ENCODE measurements around the gene PSMA6. TPM values are rescaled to one million over a fixed set of nuclear protein-coding genes. Genes with fewer than 3 reads are reported as not detected.
A peak's percentile ranks its signal among the peaks of the same experiment; 100 is the strongest.

PSMA6 gene
- total and polyA plus RNA-seq, 2 of the 13 experiments (the other 11 are each of a cell fraction or from before 2014, with no cell fraction given): 525 to 1,109 TPM

- TF ChIP-seq, protein P1, sequence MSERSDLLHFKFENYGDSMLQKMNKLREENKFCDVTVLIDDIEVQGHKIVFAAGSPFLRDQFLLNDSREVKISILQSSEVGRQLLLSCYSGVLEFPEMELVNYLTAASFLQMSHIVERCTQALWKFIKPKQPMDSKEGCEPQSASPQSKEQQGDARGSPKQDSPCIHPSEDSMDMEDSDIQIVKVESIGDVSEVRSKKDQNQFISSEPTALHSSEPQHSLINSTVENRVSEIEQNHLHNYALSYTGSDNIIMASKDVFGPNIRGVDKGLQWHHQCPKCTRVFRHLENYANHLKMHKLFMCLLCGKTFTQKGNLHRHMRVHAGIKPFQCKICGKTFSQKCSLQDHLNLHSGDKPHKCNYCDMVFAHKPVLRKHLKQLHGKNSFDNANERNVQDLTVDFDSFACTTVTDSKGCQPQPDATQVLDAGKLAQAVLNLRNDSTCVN (CRISPR knock-in tag; IDR thresholded peaks at IDR 0.05; ENCODE audit: borderline replicate concordance): no peak
- TF ChIP-seq CEBPG (CRISPR knock-in tag; IDR thresholded peaks at IDR 0.05): peak; percentile 80
- TF ChIP-seq, protein P2, sequence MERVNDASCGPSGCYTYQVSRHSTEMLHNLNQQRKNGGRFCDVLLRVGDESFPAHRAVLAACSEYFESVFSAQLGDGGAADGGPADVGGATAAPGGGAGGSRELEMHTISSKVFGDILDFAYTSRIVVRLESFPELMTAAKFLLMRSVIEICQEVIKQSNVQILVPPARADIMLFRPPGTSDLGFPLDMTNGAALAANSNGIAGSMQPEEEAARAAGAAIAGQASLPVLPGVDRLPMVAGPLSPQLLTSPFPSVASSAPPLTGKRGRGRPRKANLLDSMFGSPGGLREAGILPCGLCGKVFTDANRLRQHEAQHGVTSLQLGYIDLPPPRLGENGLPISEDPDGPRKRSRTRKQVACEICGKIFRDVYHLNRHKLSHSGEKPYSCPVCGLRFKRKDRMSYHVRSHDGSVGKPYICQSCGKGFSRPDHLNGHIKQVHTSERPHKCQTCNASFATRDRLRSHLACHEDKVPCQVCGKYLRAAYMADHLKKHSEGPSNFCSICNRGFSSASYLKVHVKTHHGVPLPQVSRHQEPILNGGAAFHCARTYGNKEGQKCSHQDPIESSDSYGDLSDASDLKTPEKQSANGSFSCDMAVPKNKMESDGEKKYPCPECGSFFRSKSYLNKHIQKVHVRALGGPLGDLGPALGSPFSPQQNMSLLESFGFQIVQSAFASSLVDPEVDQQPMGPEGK (CRISPR knock-in tag; IDR thresholded peaks at IDR 0.05): no peak
- no peak for TF ChIP-seq ZNF644 (CRISPR knock-in tag; IDR thresholded peaks at IDR 0.05; ENCODE audit: low read depth)
- TF ChIP-seq ADNP (CRISPR knock-in tag; IDR thresholded peaks at IDR 0.05): no peak
- TF ChIP-seq, protein P3, sequence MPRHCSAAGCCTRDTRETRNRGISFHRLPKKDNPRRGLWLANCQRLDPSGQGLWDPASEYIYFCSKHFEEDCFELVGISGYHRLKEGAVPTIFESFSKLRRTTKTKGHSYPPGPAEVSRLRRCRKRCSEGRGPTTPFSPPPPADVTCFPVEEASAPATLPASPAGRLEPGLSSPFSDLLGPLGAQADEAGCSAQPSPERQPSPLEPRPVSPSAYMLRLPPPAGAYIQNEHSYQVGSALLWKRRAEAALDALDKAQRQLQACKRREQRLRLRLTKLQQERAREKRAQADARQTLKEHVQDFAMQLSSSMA (CRISPR knock-in tag; IDR thresholded peaks at IDR 0.05): no peak
- no peak for TF ChIP-seq MTA3 (CRISPR knock-in tag; IDR thresholded peaks at IDR 0.05)
- TF ChIP-seq MIER2 (CRISPR knock-in tag; IDR thresholded peaks at IDR 0.05): no peak
- TF ChIP-seq, protein P4, sequence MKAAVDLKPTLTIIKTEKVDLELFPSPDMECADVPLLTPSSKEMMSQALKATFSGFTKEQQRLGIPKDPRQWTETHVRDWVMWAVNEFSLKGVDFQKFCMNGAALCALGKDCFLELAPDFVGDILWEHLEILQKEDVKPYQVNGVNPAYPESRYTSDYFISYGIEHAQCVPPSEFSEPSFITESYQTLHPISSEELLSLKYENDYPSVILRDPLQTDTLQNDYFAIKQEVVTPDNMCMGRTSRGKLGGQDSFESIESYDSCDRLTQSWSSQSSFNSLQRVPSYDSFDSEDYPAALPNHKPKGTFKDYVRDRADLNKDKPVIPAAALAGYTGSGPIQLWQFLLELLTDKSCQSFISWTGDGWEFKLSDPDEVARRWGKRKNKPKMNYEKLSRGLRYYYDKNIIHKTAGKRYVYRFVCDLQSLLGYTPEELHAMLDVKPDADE (CRISPR knock-in tag; IDR thresholded peaks at IDR 0.05): no peak
- TF ChIP-seq RORA (CRISPR knock-in tag; IDR thresholded peaks at IDR 0.05): no peak
- TF ChIP-seq HMGXB3 (CRISPR knock-in tag; IDR thresholded peaks at IDR 0.05; ENCODE audit: borderline replicate concordance): no peak
- no peak for TF ChIP-seq ZBTB7A (CRISPR knock-in tag; IDR thresholded peaks at IDR 0.05)
- TF ChIP-seq CERS6 (CRISPR knock-in tag; IDR thresholded peaks at IDR 0.05): no peak
- no peak for TF ChIP-seq RCOR2 (CRISPR knock-in tag; IDR thresholded peaks at IDR 0.05)
- no peak for TF ChIP-seq SSRP1 (CRISPR knock-in tag; IDR thresholded peaks at IDR 0.05)
- no peak for TF ChIP-seq ZNF598 (CRISPR knock-in tag; IDR thresholded peaks at IDR 0.05; ENCODE audit: borderline replicate concordance)
- no peak for TF ChIP-seq MLLT10 (CRISPR knock-in tag; IDR thresholded peaks at IDR 0.05)
- no peak for TF ChIP-seq SAFB2 (CRISPR knock-in tag; IDR thresholded peaks at IDR 0.05; ENCODE audit: borderline replicate concordance, low read depth)
- TF ChIP-seq KMT2B (CRISPR knock-in tag; IDR thresholded peaks at IDR 0.05): no peak
- TF ChIP-seq SALL1 (CRISPR knock-in tag; IDR thresholded peaks at IDR 0.05): peak; percentile 55; the same call in 1 of the 2 replicates
- no peak; the same call in 1 of the 2 replicates for TF ChIP-seq ARNTL (CRISPR knock-in tag; IDR thresholded peaks at IDR 0.05)
- TF ChIP-seq REPIN1 (CRISPR knock-in tag; IDR thresholded peaks at IDR 0.05; ENCODE audit: borderline replicate concordance, low read depth): no peak
Measured at GRCh38 chr14:35362911-35363374, 70.8 kb downstream of the PSMA6 start (continued).
